Measurements from ENCODE around the gene SPP1.
"Not testable (repeated sequence)": the region's sequence is repeated elsewhere in the genome, so short reads cannot be mapped to it uniquely, and the experiment has no call there.

Gene SPP1

GRCh38 chr4:87982446-87983010 is 7.0 kb downstream of the SPP1 start:
- no peak overlapping the region for H3K27ac ChIP-seq (ENCODE audit: low read depth, low read length)
- no peaks in the 10 kb centered on the region for H3K4me1 ChIP-seq (ENCODE audit: control insufficient read depth in 5 of 5, insufficient read depth in 5 of 5, low read length in 5 of 5)
- no peak overlapping the region for H3K9ac ChIP-seq (ENCODE audit: low read length in 5 of 5)
- no peaks in the 10 kb centered on the region for H3K36me3 ChIP-seq (ENCODE audit: control insufficient read depth in 5 of 5, insufficient read depth in 5 of 5, low read length in 5 of 5)
- H3K4me3 ChIP-seq (ENCODE audit: low read depth in 1 of 5, low read length in 5 of 5), result no peak overlapping the region
- H3K9me3 ChIP-seq (ENCODE audit: control insufficient read depth in 5 of 5, low read length in 5 of 5), result no peaks in the 10 kb centered on the region
- H3K27me3 ChIP-seq (ENCODE audit: control insufficient read depth in 5 of 5, insufficient read depth in 4 of 5, low read length in 5 of 5), result no peaks in the 10 kb centered on the region

- Histone ChIP-seq H3K27ac (ENCODE audit: low read depth, low read length) (no peak overlapping the region), H3K27me3 (ENCODE audit: control insufficient read depth in 5 of 5, insufficient read depth in 4 of 5, low read length in 5 of 5) (no peaks in the 10 kb centered on the region)
Observed at GRCh38 chr4:87983996-87984395, 8.5 kb downstream of the SPP1 start.

GRCh38 chr4:87985097-87985886 is 9.8 kb downstream of the SPP1 start:
- Histone ChIP-seq H3K27me3 (ENCODE audit: control insufficient read depth in 5 of 5, insufficient read depth in 4 of 5, low read length in 5 of 5) (no peaks in the 10 kb centered on the region), H3K9ac (ENCODE audit: low read length in 5 of 5) (no peak overlapping the region), H3K27ac (ENCODE audit: low read depth, low read length) (no peak overlapping the region), H3K9me3 (ENCODE audit: control insufficient read depth in 5 of 5, low read length in 5 of 5) (no peaks in the 10 kb centered on the region), H3K36me3 (ENCODE audit: control insufficient read depth in 5 of 5, insufficient read depth in 5 of 5, low read length in 5 of 5) (no peaks in the 10 kb centered on the region), H3K4me1 (ENCODE audit: control insufficient read depth in 5 of 5, insufficient read depth in 5 of 5, low read length in 5 of 5) (no peaks in the 10 kb centered on the region), H3K4me3 (ENCODE audit: low read depth in 1 of 5, low read length in 5 of 5) (no peak overlapping the region)

More at GRCh38 chr4:87983996-87984395, 8.5 kb downstream of the SPP1 start:
- no peak overlapping the region for H3K9ac ChIP-seq (ENCODE audit: low read length in 5 of 5)
- no peaks in the 10 kb centered on the region for H3K9me3 ChIP-seq (ENCODE audit: control insufficient read depth in 5 of 5, low read length in 5 of 5)
- no peaks in the 10 kb centered on the region for H3K36me3 ChIP-seq (ENCODE audit: control insufficient read depth in 5 of 5, insufficient read depth in 5 of 5, low read length in 5 of 5)
- H3K4me3 ChIP-seq (ENCODE audit: low read depth in 1 of 5, low read length in 5 of 5), result no peak overlapping the region
- no peaks in the 10 kb centered on the region for H3K4me1 ChIP-seq (ENCODE audit: control insufficient read depth in 5 of 5, insufficient read depth in 5 of 5, low read length in 5 of 5)

- no peaks in the 10 kb centered on the region for H3K9me3 ChIP-seq (ENCODE audit: control insufficient read depth in 5 of 5, low read length in 5 of 5)
Observed at GRCh38 chr4:87985887-87986200, 10.3 kb downstream of the SPP1 start.

GRCh38 chr4:87986508-87986907 is 11.0 kb downstream of the SPP1 start:
- no peak overlapping the region for H3K27ac ChIP-seq (ENCODE audit: low read depth, low read length)
- H3K9ac ChIP-seq (ENCODE audit: low read length in 5 of 5), result no peak overlapping the region
- H3K4me1 ChIP-seq (ENCODE audit: control insufficient read depth in 5 of 5, insufficient read depth in 5 of 5, low read length in 5 of 5), result no peaks in the 10 kb centered on the region
- H3K36me3 ChIP-seq (ENCODE audit: control insufficient read depth in 5 of 5, insufficient read depth in 5 of 5, low read length in 5 of 5), result no peaks in the 10 kb centered on the region
- no peaks in the 10 kb centered on the region for H3K27me3 ChIP-seq (ENCODE audit: control insufficient read depth in 5 of 5, insufficient read depth in 4 of 5, low read length in 5 of 5)
- H3K9me3 ChIP-seq (ENCODE audit: control insufficient read depth in 5 of 5, low read length in 5 of 5), result no peaks in the 10 kb centered on the region
- H3K4me3 ChIP-seq (ENCODE audit: low read depth in 1 of 5, low read length in 5 of 5), result no peak overlapping the region

More at GRCh38 chr4:87985887-87986200, 10.3 kb downstream of the SPP1 start:
- Histone ChIP-seq H3K27me3 (ENCODE audit: control insufficient read depth in 5 of 5, insufficient read depth in 4 of 5, low read length in 5 of 5) (no peaks in the 10 kb centered on the region), H3K36me3 (ENCODE audit: control insufficient read depth in 5 of 5, insufficient read depth in 5 of 5, low read length in 5 of 5) (no peaks in the 10 kb centered on the region), H3K9ac (ENCODE audit: low read length in 5 of 5) (no peak overlapping the region), H3K27ac (ENCODE audit: low read depth, low read length) (no peak overlapping the region), H3K4me1 (ENCODE audit: control insufficient read depth in 5 of 5, insufficient read depth in 5 of 5, low read length in 5 of 5) (no peaks in the 10 kb centered on the region), H3K4me3 (ENCODE audit: low read depth in 1 of 5, low read length in 5 of 5) (no peak overlapping the region)

GRCh38 chr4:87989765-87990164 is 14.3 kb downstream of the SPP1 start:
- Histone ChIP-seq H3K36me3 (ENCODE audit: control insufficient read depth in 5 of 5, insufficient read depth in 5 of 5, low read length in 5 of 5) (no peaks in the 10 kb centered on the region), H3K4me3 (ENCODE audit: low read depth in 1 of 5, low read length in 5 of 5) (no peak overlapping the region), H3K4me1 (ENCODE audit: control insufficient read depth in 5 of 5, insufficient read depth in 5 of 5, low read length in 5 of 5) (no peaks in the 10 kb centered on the region), H3K9ac (ENCODE audit: low read length in 5 of 5) (no peak overlapping the region), H3K9me3 (ENCODE audit: control insufficient read depth in 5 of 5, low read length in 5 of 5) (no peaks in the 10 kb centered on the region), H3K27ac (ENCODE audit: low read depth, low read length) (no peak overlapping the region), H3K27me3 (ENCODE audit: control insufficient read depth in 5 of 5, insufficient read depth in 4 of 5, low read length in 5 of 5) (no peaks in the 10 kb centered on the region)

GRCh38 chr4:87995435-87995834 is 19.9 kb downstream of the SPP1 start:
- Histone ChIP-seq H3K27me3 (ENCODE audit: control insufficient read depth in 5 of 5, insufficient read depth in 4 of 5, low read length in 5 of 5) (no peaks in the 10 kb centered on the region), H3K4me1 (ENCODE audit: control insufficient read depth in 5 of 5, insufficient read depth in 5 of 5, low read length in 5 of 5) (no peaks in the 10 kb centered on the region), H3K9ac (ENCODE audit: low read length in 5 of 5) (no peak overlapping the region), H3K36me3 (ENCODE audit: control insufficient read depth in 5 of 5, insufficient read depth in 5 of 5, low read length in 5 of 5) (no peaks in the 10 kb centered on the region), H3K4me3 (ENCODE audit: low read depth in 1 of 5, low read length in 5 of 5) (no peak overlapping the region), H3K9me3 (ENCODE audit: control insufficient read depth in 5 of 5, low read length in 5 of 5) (no peaks in the 10 kb centered on the region), H3K27ac (ENCODE audit: low read depth, low read length) (no peak overlapping the region)

- peaks cover 0 to 14% (median 7%) of the 10 kb centered on the region in 5 donors for H3K4me1 ChIP-seq (ENCODE audit: control insufficient read depth in 5 of 5, insufficient read depth in 5 of 5, low read length in 5 of 5)
- not testable (repeated sequence) for H3K27me3 ChIP-seq (ENCODE audit: control insufficient read depth in 5 of 5, insufficient read depth in 4 of 5, low read length in 5 of 5); H3K27ac ChIP-seq (ENCODE audit: low read depth, low read length); H3K4me3 ChIP-seq (ENCODE audit: low read depth in 1 of 5, low read length in 5 of 5); H3K36me3 ChIP-seq (ENCODE audit: control insufficient read depth in 5 of 5, insufficient read depth in 5 of 5, low read length in 5 of 5); H3K9me3 ChIP-seq (ENCODE audit: control insufficient read depth in 5 of 5, low read length in 5 of 5); H3K9ac ChIP-seq (ENCODE audit: low read length in 5 of 5)
Observed at GRCh38 chr4:87999191-87999691, 23.7 kb downstream of the SPP1 start.

- H3K9me3 ChIP-seq (ENCODE audit: control insufficient read depth in 5 of 5, low read length in 5 of 5), result no peaks in the 10 kb centered on the region
- no peak overlapping the region for H3K4me3 ChIP-seq (ENCODE audit: low read depth in 1 of 5, low read length in 5 of 5)
- no peak overlapping the region for H3K27ac ChIP-seq (ENCODE audit: low read depth, low read length)
Observed at GRCh38 chr4:88001871-88002270, 26.4 kb downstream of the SPP1 start.

GRCh38 chr4:88002786-88003185 is 27.3 kb downstream of the SPP1 start:
- Histone ChIP-seq H3K4me3 (ENCODE audit: low read depth in 1 of 5, low read length in 5 of 5) (no peak overlapping the region), H3K9ac (ENCODE audit: low read length in 5 of 5) (no peak overlapping the region), H3K9me3 (ENCODE audit: control insufficient read depth in 5 of 5, low read length in 5 of 5) (no peaks in the 10 kb centered on the region), H3K36me3 (ENCODE audit: control insufficient read depth in 5 of 5, insufficient read depth in 5 of 5, low read length in 5 of 5) (no peaks in the 10 kb centered on the region), H3K27ac (ENCODE audit: low read depth, low read length) (no peak overlapping the region), H3K4me1 (ENCODE audit: control insufficient read depth in 5 of 5, insufficient read depth in 5 of 5, low read length in 5 of 5) (peaks cover 0 to 36% (median 28%) of the 10 kb centered on the region in 5 donors), H3K27me3 (ENCODE audit: control insufficient read depth in 5 of 5, insufficient read depth in 4 of 5, low read length in 5 of 5) (no peaks in the 10 kb centered on the region)

More at GRCh38 chr4:88001871-88002270, 26.4 kb downstream of the SPP1 start:
- H3K36me3 ChIP-seq (ENCODE audit: control insufficient read depth in 5 of 5, insufficient read depth in 5 of 5, low read length in 5 of 5), result no peaks in the 10 kb centered on the region
- H3K9ac ChIP-seq (ENCODE audit: low read length in 5 of 5), result no peak overlapping the region
- H3K4me1 ChIP-seq (ENCODE audit: control insufficient read depth in 5 of 5, insufficient read depth in 5 of 5, low read length in 5 of 5), result peaks cover 0 to 32% (median 24%) of the 10 kb centered on the region in 5 donors
- no peaks in the 10 kb centered on the region for H3K27me3 ChIP-seq (ENCODE audit: control insufficient read depth in 5 of 5, insufficient read depth in 4 of 5, low read length in 5 of 5)
